ENCODE results near the gene KLHDC7B. TPM values are rescaled to one million over a fixed set of nuclear protein-coding genes. Genes with fewer than 3 reads are reported as not detected.
A peak's percentile ranks its signal among the peaks of the same experiment; 100 is the strongest.
"Not testable (repeated sequence)": the region's sequence is repeated elsewhere in the genome, so short reads cannot be mapped to it uniquely, and the experiment has no call there.

Gene KLHDC7B
- total RNA-seq, 1 experiment from 2014 or later, result not detected

GRCh38 chr22:50535113-50535512, 10.6 kb upstream of the KLHDC7B start:
- Histone ChIP-seq H3K27me3 (no peaks in the 10 kb centered on the region), H3K36me3 (no peaks in the 10 kb centered on the region; the same call in 1 of the 2 replicates), H3K9me3 (no peaks in the 10 kb centered on the region), H3K4me3 (no peak overlapping the region)
- DNase-seq, result no peak

GRCh38 chr22:50536226-50536625, 9.5 kb upstream of the KLHDC7B start:
- H3K36me3 ChIP-seq, result no peaks in the 10 kb centered on the region; the same call in 1 of the 2 replicates
- no peak for DNase-seq
- H3K4me3 ChIP-seq, result no peak overlapping the region
- H3K9me3 ChIP-seq, result no peaks in the 10 kb centered on the region
- no peaks in the 10 kb centered on the region for H3K27me3 ChIP-seq

GRCh38 chr22:50537765-50538164, 7.9 kb upstream of the KLHDC7B start:
- Histone ChIP-seq H3K27me3 (no peaks in the 10 kb centered on the region), H3K36me3 (no peaks in the 10 kb centered on the region; the same call in 1 of the 2 replicates), H3K4me3 (no peak overlapping the region), H3K9me3 (no peaks in the 10 kb centered on the region)
- DNase-seq, result no peak

- Histone ChIP-seq H3K27me3 (no peaks in the 10 kb centered on the region), H3K4me3 (no peak overlapping the region), H3K36me3 (no peaks in the 10 kb centered on the region; the same call in 1 of the 2 replicates), H3K9me3 (no peaks in the 10 kb centered on the region)
- no peak for DNase-seq
These were observed 5.3 kb upstream of the KLHDC7B start for GRCh38 chr22:50540381-50540780.

GRCh38 chr22:50541667-50542026, 4.1 kb upstream of the KLHDC7B start:
- not testable (repeated sequence) for H3K9me3 ChIP-seq, H3K27me3 ChIP-seq, H3K36me3 ChIP-seq, H3K4me3 ChIP-seq
- DNase-seq, result peak; percentile 78

DNA sequence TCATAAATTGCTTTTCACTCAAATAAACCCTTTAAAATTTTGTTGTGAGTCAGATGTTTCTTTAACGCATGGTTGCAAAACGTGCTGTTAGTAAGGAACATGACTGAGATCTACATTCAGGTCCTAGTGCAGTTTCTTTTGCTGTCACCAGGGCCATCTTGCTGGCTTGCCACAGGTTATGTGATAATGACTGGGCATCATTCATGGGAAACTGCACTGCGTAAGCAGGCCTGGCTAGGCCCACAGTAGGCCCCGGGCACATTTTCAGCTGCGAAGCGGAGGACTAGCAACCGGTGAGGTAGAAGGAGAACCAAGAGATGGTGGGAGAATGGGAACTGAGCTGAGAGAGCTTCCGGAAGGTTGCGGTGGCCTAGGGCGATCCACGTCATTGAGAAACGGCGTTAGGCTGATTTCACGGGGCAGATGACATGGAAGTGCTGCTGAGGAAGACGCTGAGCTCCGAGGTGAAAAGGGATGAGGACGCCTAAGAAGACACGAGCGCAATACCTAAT, 3.2 kb upstream of the KLHDC7B start:
- no peak for DNase-seq

DNA sequence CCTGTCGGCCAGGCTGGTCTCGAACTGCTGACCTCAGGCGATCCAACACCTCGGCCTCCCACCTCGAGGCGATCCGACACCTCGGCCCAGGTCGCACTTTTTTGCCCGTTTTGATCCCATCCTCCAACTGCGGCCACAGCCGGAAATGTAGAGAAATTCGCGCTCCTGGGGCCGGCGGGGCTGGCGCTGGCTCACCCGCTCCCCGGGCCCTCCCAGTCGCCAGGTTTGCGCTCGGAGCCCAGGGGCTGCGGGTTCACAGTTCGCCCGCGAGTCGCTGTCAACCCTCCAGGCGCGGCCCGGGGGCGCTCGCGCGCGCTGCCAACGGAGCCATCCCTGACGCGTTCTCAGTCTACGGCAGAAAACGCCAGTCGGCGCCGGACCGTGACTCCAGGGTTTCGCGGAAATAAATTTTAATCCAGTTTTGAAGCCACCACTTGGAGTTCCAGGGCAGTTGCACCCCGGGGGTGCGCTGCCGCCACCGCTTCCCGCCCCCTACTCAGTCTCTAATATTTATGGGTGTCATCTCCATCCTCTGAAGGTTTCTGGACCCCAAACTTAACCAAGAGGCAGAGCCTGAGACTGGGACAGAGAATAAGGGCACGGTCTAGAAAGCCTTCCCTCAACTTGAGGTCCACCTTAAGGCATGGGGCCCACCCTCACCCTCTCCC, 1.5 kb upstream of the KLHDC7B start:
- no peaks in the 10 kb centered on the region for H3K9me3 ChIP-seq
- no peaks in the 10 kb centered on the region for H3K27me3 ChIP-seq
- H3K36me3 ChIP-seq, result no peaks in the 10 kb centered on the region
- no peak overlapping the region for H3K4me3 ChIP-seq
- DNase-seq, result no peak

More for the DNA sequence above, 3.2 kb upstream of the KLHDC7B start:
- Histone ChIP-seq H3K4me3 (no peak overlapping the region), H3K36me3 (no peaks in the 10 kb centered on the region; the same call in 1 of the 2 replicates), H3K9me3 (no peaks in the 10 kb centered on the region), H3K27me3 (no peaks in the 10 kb centered on the region)

- Histone ChIP-seq H3K4me3 (no peak overlapping the region), H3K27me3 (no peaks in the 10 kb centered on the region), H3K36me3 (no peaks in the 10 kb centered on the region), H3K9me3 (no peaks in the 10 kb centered on the region)
- no peak for DNase-seq
These were observed 899 bp upstream of the KLHDC7B start for GRCh38 chr22:50544746-50545253.

DNA sequence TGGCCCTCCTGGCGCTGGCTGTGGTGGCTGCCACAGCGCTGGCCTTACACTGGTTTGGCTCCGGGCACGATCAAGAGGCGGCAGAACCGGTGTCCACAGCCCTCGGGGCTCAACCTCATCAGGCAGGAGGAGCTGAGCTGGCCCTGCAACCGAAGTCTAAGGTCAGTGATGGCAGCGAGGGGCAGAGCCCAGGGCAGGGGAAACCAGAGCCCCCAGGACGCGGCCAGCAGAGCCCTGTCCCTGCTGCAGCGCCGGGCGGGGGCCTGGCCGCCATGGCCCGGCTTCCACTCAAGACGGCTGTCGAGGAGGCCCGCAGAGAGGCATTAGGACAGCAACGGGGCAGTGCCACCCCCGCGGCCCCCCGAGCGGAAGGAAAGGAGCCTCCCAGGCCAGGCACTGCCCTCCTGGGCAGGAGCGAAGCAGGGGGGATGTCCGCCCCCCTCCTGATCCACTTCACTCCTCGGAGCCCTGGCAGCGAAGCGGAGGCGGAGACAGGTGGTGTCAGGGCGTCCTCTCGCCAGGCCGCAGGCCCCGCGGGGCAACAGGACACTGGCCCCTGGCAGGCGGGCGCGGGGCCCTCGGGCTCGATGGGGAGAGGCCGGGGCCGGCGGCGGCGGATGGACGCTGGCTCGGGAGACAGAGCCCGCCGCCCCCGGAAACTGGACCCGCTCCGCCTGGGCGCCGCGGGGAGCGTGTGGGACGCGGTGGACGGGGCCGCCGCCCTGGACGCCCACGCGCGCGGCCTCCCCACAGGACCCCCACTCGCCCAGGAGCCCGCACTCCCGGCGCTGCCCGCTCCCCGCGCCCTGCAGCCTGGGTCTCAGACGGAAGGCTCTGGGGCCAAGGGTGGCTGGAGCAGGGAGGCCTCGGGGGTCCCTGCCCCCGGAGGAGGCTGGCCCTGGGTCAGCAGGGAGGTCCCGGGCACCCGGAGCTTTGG, 895 bp downstream of the KLHDC7B start:
- H3K27me3 ChIP-seq, result no peaks in the 10 kb centered on the region
- H3K36me3 ChIP-seq, result no peaks in the 10 kb centered on the region

DNA sequence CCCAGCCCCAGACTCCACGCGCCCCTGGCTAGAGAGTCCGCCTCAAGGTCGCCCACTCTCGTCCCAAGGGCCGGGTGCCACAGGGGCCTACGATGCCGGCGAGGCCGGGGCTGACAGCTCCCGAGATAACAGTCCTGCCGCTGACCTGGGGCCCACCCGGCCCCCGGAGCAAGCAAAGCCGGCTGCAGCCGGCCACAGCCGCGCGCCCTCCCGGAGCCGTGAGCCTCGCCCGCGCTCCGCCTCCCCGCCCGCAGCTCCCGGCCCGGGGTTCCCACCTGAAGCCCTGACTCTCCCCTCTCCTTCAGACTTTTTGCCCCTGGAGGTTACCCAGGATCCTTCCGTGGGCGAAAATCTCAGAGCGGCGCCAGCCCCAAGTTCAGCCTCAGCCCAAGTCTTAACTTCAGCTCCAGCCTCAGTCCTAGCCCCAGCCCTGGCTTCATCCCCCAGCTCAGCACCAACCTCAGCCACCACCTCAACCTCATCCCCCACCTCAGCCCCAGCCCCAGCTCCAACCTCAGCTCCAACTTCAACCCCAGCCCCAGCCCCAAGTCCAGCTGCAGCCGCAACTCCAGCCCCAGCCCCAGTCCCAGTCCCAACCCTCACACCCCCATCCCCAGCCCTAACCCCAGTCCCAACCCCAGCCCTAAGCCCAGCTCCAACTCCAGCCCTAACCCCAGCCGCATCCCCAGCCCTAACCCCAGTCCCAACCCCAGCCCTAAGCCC, 1.7 kb downstream of the KLHDC7B start:
- Histone ChIP-seq H3K36me3 (no peaks in the 10 kb centered on the region), H3K27me3 (no peaks in the 10 kb centered on the region), H3K4me3 (no peak overlapping the region), H3K9me3 (no peaks in the 10 kb centered on the region)
- DNase-seq, result no peak

More for the DNA sequence above, 895 bp downstream of the KLHDC7B start:
- no peaks in the 10 kb centered on the region for H3K9me3 ChIP-seq
- no peak for DNase-seq
- no peak overlapping the region for H3K4me3 ChIP-seq

GRCh38 chr22:50548040-50548920, 2.6 kb downstream of the KLHDC7B start:
- no peaks in the 10 kb centered on the region for H3K27me3 ChIP-seq
- H3K4me3 ChIP-seq, result no peak overlapping the region
- no peaks in the 10 kb centered on the region for H3K9me3 ChIP-seq
- no peak for DNase-seq
- H3K36me3 ChIP-seq, result no peaks in the 10 kb centered on the region

DNA sequence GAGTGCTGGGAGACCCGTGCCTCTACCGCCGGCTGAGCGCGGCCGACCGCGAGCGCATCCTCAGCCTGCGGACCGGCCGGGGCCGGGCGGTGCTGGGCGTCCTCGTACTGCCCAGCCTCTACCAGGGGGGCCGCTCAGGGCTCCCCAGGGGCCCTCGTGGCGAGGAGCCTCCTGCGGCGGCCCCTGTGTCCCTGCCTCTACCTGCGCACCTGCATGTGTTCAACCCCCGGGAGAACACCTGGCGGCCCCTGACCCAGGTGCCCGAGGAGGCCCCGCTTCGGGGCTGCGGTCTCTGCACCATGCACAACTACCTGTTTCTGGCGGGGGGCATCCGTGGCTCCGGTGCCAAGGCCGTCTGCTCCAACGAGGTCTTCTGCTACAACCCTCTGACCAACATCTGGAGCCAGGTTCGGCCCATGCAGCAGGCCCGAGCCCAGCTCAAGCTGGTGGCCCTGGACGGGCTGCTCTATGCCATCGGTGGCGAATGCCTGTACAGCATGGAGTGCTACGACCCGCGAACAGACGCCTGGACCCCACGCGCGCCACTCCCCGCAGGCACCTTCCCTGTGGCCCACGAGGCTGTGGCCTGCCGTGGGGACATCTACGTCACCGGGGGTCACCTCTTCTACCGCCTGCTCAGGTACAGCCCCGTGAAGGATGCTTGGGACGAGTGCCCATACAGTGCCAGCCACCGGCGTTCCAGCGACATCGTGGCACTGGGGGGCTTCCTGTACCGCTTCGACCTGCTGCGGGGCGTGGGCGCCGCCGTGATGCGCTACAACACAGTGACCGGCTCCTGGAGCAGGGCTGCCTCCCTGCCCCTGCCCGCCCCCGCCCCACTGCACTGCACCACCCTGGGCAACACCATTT, 3.5 kb downstream of the KLHDC7B start:
- H3K27me3 ChIP-seq, result no peaks in the 10 kb centered on the region

GRCh38 chr22:50550395-50550794, 4.7 kb downstream of the KLHDC7B start:
- no peaks in the 10 kb centered on the region for H3K9me3 ChIP-seq
- H3K4me3 ChIP-seq, result no peak overlapping the region
- DNase-seq, result no peak
- H3K27me3 ChIP-seq, result no peaks in the 10 kb centered on the region
- H3K36me3 ChIP-seq, result no peaks in the 10 kb centered on the region

More for the DNA sequence above, 3.5 kb downstream of the KLHDC7B start:
- no peaks in the 10 kb centered on the region for H3K9me3 ChIP-seq
- H3K4me3 ChIP-seq, result no peak overlapping the region
- H3K36me3 ChIP-seq, result no peaks in the 10 kb centered on the region
- DNase-seq, result no peak

DNA sequence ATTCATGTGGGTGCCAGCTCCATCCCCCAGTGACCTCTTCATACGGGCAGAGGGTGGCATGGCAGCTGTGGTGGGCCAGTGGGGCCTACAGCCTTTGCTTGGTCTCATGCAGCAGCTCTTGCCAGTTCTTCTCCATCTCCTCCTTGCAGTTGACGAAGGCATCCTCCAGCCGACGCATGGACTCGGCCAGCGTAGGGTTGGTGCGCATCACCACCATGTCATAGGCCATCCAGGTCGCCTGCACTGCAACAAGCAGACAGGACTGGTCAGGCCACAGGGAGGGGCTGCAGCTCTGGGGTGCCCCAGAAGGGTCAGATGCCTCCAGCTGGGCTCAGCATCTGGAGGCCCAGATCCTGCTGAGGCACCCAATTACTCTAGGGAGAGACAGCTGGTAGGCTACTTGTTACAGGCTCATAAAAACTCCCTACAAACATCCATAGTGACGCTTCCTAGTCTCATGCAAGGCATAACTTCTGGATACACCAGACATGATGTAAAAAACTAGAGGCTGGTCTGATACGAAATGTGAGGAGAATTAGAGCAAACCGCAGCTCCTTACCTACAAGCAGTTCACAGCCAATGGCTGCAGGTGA, 5.6 kb downstream of the KLHDC7B start:
- DNase-seq, result no peak
- Histone ChIP-seq H3K36me3 (no peaks in the 10 kb centered on the region), H3K9me3 (no peaks in the 10 kb centered on the region), H3K27me3 (no peaks in the 10 kb centered on the region), H3K4me3 (no peak overlapping the region)

DNA sequence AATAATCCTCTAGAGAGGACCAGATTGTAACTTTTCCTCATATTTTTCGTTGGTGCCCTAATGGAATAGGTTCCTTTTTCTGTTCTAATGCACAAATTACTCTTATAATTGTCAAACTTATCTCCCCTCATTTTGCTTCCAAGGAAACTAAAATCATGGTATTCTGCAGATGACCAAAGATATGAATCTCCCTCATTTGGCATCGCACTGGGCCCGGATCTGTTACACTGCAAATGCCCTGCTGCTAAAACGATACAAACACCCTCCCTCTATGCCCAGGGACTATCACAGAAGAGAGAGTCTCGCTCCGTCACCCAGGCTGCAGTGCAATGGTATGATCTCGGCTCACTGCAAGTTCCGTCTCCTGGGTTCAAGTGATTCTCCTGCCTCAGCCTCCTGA, 7.6 kb downstream of the KLHDC7B start:
- Histone ChIP-seq H3K4me3 (no peak overlapping the region), H3K9me3 (no peaks in the 10 kb centered on the region), H3K36me3 (no peaks in the 10 kb centered on the region), H3K27me3 (no peaks in the 10 kb centered on the region)
- no peak for DNase-seq

All from MG63 (cell line).